Heart left ventricle (tissue), 16 donors: ENCODE measurements around the gene BNIP3. TPM values are rescaled to one million over a fixed set of nuclear protein-coding genes. Genes with fewer than 3 reads are reported as not detected.
A peak's percentile ranks its signal among the peaks of the same experiment; 100 is the strongest.

ENCODE experiments used
- ATAC-seq, 4 donors: fragments of 200-7000 bp; cut with Tn5 transposase; one replicate each; pipeline ENCODE4 v1.9.1; 2020 to 2022; ENCODE audit warnings: moderate library complexity in 4 of 4, mild to moderate bottlenecking in 3 of 4, moderate number of reproducible peaks in 1 of 4
- DNase-seq, 5 donors: peaks; one replicate each; pipeline ENCODE4 v3.0.0-alpha.2; 2020
- H3K27ac ChIP-seq, 12 donors: fragments of 200-600 bp; sonication (generic) in 4 of 12; one replicate each; pipeline versions ENCODE4 v1.5.0 to v1.8.0; 2016 to 2022; ENCODE audit warnings: mild to moderate bottlenecking in 2 of 12
- H3K27me3 ChIP-seq, 9 donors: fragments of 200-600 bp; sonication (generic) in 2 of 9; one replicate each; pipeline versions ENCODE4 v1.5.1 to v1.8.0; 2016 to 2022; ENCODE audit warnings: mild to moderate bottlenecking in 3 of 9
- H3K36me3 ChIP-seq, 9 donors: fragments of 200-600 bp; sonication (generic) in 2 of 9; one replicate each; pipeline versions ENCODE4 v1.5.0 to v1.8.0; 2018 to 2022; ENCODE audit warnings: mild to moderate bottlenecking in 2 of 9
- H3K4me1 ChIP-seq, 12 donors: fragments of 200-600 bp; sonication (generic) in 4 of 12; one replicate each; pipeline versions ENCODE4 v1.5.0 to v1.8.0; 2016 to 2022; ENCODE audit warnings: mild to moderate bottlenecking in 3 of 12
- H3K4me3 ChIP-seq, 12 donors: fragments of 200-600 bp; sonication (generic) in 4 of 12; one replicate each; pipeline versions ENCODE4 v1.5.0 to v1.8.0; 2017 to 2022; ENCODE audit warnings: mild to moderate bottlenecking in 9 of 12, moderate library complexity in 4 of 12
- H3K9me3 ChIP-seq, 12 donors: fragments of 200-600 bp; sonication (generic) in 4 of 12; one replicate each; pipeline versions ENCODE4 v1.5.0 to v1.8.0; 2016 to 2022; ENCODE audit warnings: mild to moderate bottlenecking in 1 of 12
- CTCF ChIP-seq, 12 donors: fragments of 200-600 bp; sonication (generic) in 4 of 12; IDR thresholded peaks; one replicate each; pipeline versions ENCODE4 v1.5.0 to v1.8.0; 2018 to 2022; ENCODE audit warnings: antibody characterized with exemption in 12 of 12, mild to moderate bottlenecking in 5 of 12
- POLR2A ChIP-seq, 2 donors: fragments of 450-650 bp; IDR thresholded peaks; one replicate each; pipeline ENCODE4 v1.6.1; 2017; ENCODE audit warnings: antibody characterized with exemption in 2 of 2, mild to moderate bottlenecking in 2 of 2, moderate library complexity in 2 of 2
- WGBS, 4 donors: extraction: QIAGEN DNeasy Blood & Tissue Kit in 2 of 4; methylation state at CpG; one replicate each; pipeline versions ENCODE4 v1.1.5 to v1.1.7; 2013 to 2018; 5-methylcytosine and 5-hydroxymethylcytosine counted together
- intact Hi-C, 10 donors: fragments of 100-400 bp; cut with DNase I; formaldehyde crosslinking; loops; one replicate each; pipeline versions ENCODE4 v1.11.1 to v1.14.2; 2022
- polyA plus RNA-seq, 2 donors: library from polyadenylated mRNA; stranded (reverse); fragments of 200-250 nt; gene quantifications; one replicate each; pipeline ENCODE4 v1.2.3, GENCODE V29; 2013
- total RNA-seq, 9 donors: library from RNA; depleted of rRNA in 2 of 9; stranded (reverse); fragments of >200 nt in 2 of 9; fragmentation: NEBNext Ultra II Directional in 3 of 9; extraction: Animal tissue kit (Norgen Biotek cat#: 25700) in 3 of 9; gene quantifications; one replicate each; pipeline versions ENCODE4 v1.1.0 to v1.2.4, GENCODE V29; 2016 to 2023
- donor health status: ischemic (EF 13 %, LVEDD 7.1; RV severe dilation, severe dysfunction).
- donor health status: healthy with polysubstance abuse.
- donor health status: DM: no; HTN: yes; CAD: no.
- donor health status: DM: no; HTN: no; CAD: no.
- donor health status: ischemic (EF 25% LVEDD 6.9; RV normal size, moderate dysfunction).
- donor health status: ischemic (EF 25% LVEDD 5.7; RV mildly dilated, moderate dysfunction).
- donor health status: healthy.
- donor health status: DM: yes; HTN: yes; CAD: no.
- donor health status: ischemic (EF 35%, LVEDD 5.7; RV mildly dilated, moderate dysfunction).
- donor health status: nonischemic (EF 11% LVEDD 7.7; RV severe dilation, severe dysfunction).
- donor health status: DM: yes; HTN: yes; CAD: no.
- donor health status: PGD.
- donor health status: ischemic (EF 29% LVEDD 5.4; RV normal size, mild dysfunction).
- donor health status: nonischemic (EF 23%, LVEDD 6.1; RV moderate dilation, normal function).

Gene BNIP3
- total and polyA plus RNA-seq, 11 donors, result 48.1 to 711 (median 123) TPM

GRCh38 chr10:131933016-131933695 is 48.6 kb downstream of the BNIP3 start:
- ATAC-seq (no peak), DNase-seq (no peak)
- TF ChIP-seq POLR2A (IDR thresholded peaks at IDR 0.05) (no peak), CTCF (IDR thresholded peaks at IDR 0.05) (no peak)
- 81 to 91% (median 85%) methylated on average over 18 of the region's 18 CpGs for WGBS, 4 donors
- peaks cover 0 to 37% (median 29%) of the 10 kb centered on the region in 9 donors for H3K36me3 ChIP-seq
- no peak overlapping the region for H3K4me3 ChIP-seq
- no peaks in the 10 kb centered on the region for H3K9me3 ChIP-seq
- H3K27me3 ChIP-seq, result no peaks in the 10 kb centered on the region
- H3K4me1 ChIP-seq, result peaks cover 0 to 86% (median 42%) of the 10 kb centered on the region in 12 donors
- intact Hi-C loops, result no loop called here
- H3K27ac ChIP-seq, result peak overlapping the region in 1 of 12 donors; percentile 73

- 79 to 93% (median 79%) methylated on average over 13 of the region's 13 CpGs for WGBS, 4 donors
- no peak for TF ChIP-seq POLR2A (IDR thresholded peaks at IDR 0.05)
- no peak for TF ChIP-seq CTCF (IDR thresholded peaks at IDR 0.05)
- ATAC-seq, result peak in 3 of 4 donors; percentile 5 to 23 (median 23)
- intact Hi-C loops, result no loop called here
- H3K27ac ChIP-seq, result peak overlapping the region in 7 of 12 donors; percentile 3 to 73 (median 41)
- DNase-seq, result no peak
- peaks cover 3 to 84% (median 52%) of the 10 kb centered on the region in 12 donors for H3K4me1 ChIP-seq
- H3K4me3 ChIP-seq, result no peak overlapping the region
- H3K36me3 ChIP-seq, result peaks cover 0 to 25% (median 18%) of the 10 kb centered on the region in 9 donors
- H3K9me3 ChIP-seq, result no peaks in the 10 kb centered on the region
- H3K27me3 ChIP-seq, result no peaks in the 10 kb centered on the region
These were observed 49.7 kb downstream of the BNIP3 start for GRCh38 chr10:131931981-131932380.

GRCh38 chr10:131930586-131931330 is 51.0 kb downstream of the BNIP3 start:
- no peak overlapping the region for H3K4me3 ChIP-seq
- peak in 1 of 4 donors; percentile 2 for ATAC-seq
- H3K27ac ChIP-seq, result peak overlapping the region in 8 of 12 donors; percentile 3 to 73 (median 26)
- H3K27me3 ChIP-seq, result no peaks in the 10 kb centered on the region
- peaks cover 3 to 93% (median 56%) of the 10 kb centered on the region in 12 donors for H3K4me1 ChIP-seq
- H3K36me3 ChIP-seq, result peaks cover 0 to 14% (median 8%) of the 10 kb centered on the region in 9 donors
- intact Hi-C loops, result no loop called here
- peaks cover 0 to 2% (median 0%) of the 10 kb centered on the region in 12 donors for H3K9me3 ChIP-seq
- DNase-seq, result no peak
- TF ChIP-seq CTCF (IDR thresholded peaks at IDR 0.05), result no peak
- WGBS, 4 donors, result 85 to 89% (median 87%) methylated on average over 16 of the region's 16 CpGs

DNA sequence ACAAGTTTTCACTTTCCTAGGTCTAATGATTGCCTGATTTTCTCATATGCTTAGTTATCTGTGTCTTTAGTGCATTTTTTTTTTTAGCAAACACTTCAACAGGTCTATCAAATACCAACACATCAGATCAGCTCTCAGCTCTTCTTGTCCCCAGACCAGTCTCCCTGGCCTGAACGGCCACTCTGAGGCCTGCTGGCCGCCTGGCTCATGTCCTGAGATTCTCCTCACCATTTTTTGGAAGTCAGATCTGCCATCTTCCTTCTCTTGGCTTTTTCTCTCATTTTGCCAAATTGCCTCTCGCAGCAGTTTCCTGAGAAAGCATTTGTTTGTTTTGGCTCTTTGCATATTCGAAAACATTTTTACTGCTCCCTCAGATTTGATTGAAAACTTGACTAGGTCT is 51.6 kb downstream of the BNIP3 start:
- Histone ChIP-seq H3K4me1 (peaks cover 3 to 93% (median 56%) of the 10 kb centered on the region in 12 donors), H3K9me3 (peaks cover 0 to 8% (median under 1%) of the 10 kb centered on the region in 12 donors), H3K36me3 (peaks cover 0 to 8% (median 6%) of the 10 kb centered on the region in 9 donors), H3K27ac (no peak overlapping the region), H3K27me3 (no peaks in the 10 kb centered on the region), H3K4me3 (no peak overlapping the region)
- 55 to 73% (median 58%) methylated on average over 4 of the region's 4 CpGs for WGBS, 4 donors
- intact Hi-C loops, result no loop called here
- DNase-seq, result no peak
- ATAC-seq, result no peak
- no peak for TF ChIP-seq CTCF (IDR thresholded peaks at IDR 0.05)
- no peak for TF ChIP-seq POLR2A (IDR thresholded peaks at IDR 0.05)
